Keratinocyte (primary cell): Measurements from ENCODE around the gene TRIM66. TPM values are rescaled to one million over a fixed set of nuclear protein-coding genes. Genes with fewer than 3 reads are reported as not detected.

Source experiments
- DNase-seq: peaks from one replicate; pipeline ENCODE4 v3.0.0-alpha.2; 2011; ENCODE audit warnings: low read depth, missing footprints, low spot score
- FAIRE-seq: peaks from 2 replicates; lab custom pipeline; 2011; peaks lifted over from hg19 to GRCh38; lab: Jason Lieb, UNC
- H2AFZ ChIP-seq: 2 replicates; pipeline ENCODE4 v1.6.0; 2012; ENCODE audit warnings: low read length, control low read depth, inconsistent platforms; ENCODE audit not compliant: control insufficient read depth
- H3K27ac ChIP-seq: 2 replicates; pipeline ENCODE4 v1.5.1; 2011; ENCODE audit warnings: low read length; ENCODE audit not compliant: control insufficient read depth, insufficient read depth
- H3K27me3 ChIP-seq: 3 replicates; pipeline ENCODE4 v1.6.0; 2011; ENCODE audit warnings: low read length; ENCODE audit not compliant: control insufficient read depth, insufficient read depth; ENCODE audit errors: extremely low read depth
- H3K36me3 ChIP-seq, 2 experiments: 2 replicates in 1 of 2; 3 replicates in 1 of 2; pipeline ENCODE4 v1.5.1; 2011; ENCODE audit warnings: low read length in 2 of 2, mild to moderate bottlenecking in 1 of 2; ENCODE audit not compliant: control insufficient read depth in 2 of 2, insufficient read depth in 2 of 2; ENCODE audit errors: extremely low read depth in 1 of 2
- H3K4me1 ChIP-seq: 3 replicates; pipeline ENCODE4 v1.5.1; 2011; ENCODE audit warnings: low read length; ENCODE audit not compliant: control insufficient read depth, insufficient read depth; ENCODE audit errors: extremely low read depth
- H3K4me2 ChIP-seq: 3 replicates; pipeline ENCODE4 v1.6.0; 2011; ENCODE audit warnings: low read depth, low read length; ENCODE audit not compliant: control insufficient read depth, insufficient read depth; ENCODE audit errors: extremely low read depth
- H3K4me3 ChIP-seq, 3 experiments: fragments of 200-600 bp in 1 of 3; sonication (generic) in 1 of 3; 2 replicates in 2 of 3; 3 replicates in 1 of 3; pipeline ENCODE4 v1.5.1; 2011 to 2016; ENCODE audit warnings: low read length in 3 of 3, mild to moderate bottlenecking in 3 of 3, control low read depth in 2 of 3, inconsistent platforms in 1 of 3, low read depth in 1 of 3, mixed read lengths in 1 of 3, mixed run types in 1 of 3, moderate library complexity in 1 of 3; ENCODE audit not compliant: control insufficient read depth in 2 of 3, insufficient read depth in 2 of 3; ENCODE audit errors: extremely low read depth in 1 of 3
- H3K79me2 ChIP-seq: 2 replicates; pipeline ENCODE4 v1.6.0; 2012; ENCODE audit warnings: low read length; ENCODE audit not compliant: control insufficient read depth, insufficient read depth
- H3K9ac ChIP-seq: 3 replicates; pipeline ENCODE4 v1.6.0; 2011; ENCODE audit warnings: low read length; ENCODE audit not compliant: control insufficient read depth, insufficient read depth; ENCODE audit errors: extremely low read depth
- H3K9me1 ChIP-seq: 3 replicates; pipeline ENCODE4 v1.6.0; 2011; ENCODE audit warnings: low read length; ENCODE audit not compliant: control insufficient read depth, insufficient read depth; ENCODE audit errors: extremely low read depth
- H3K9me3 ChIP-seq: 2 replicates; pipeline ENCODE4 v1.5.1; 2012; ENCODE audit warnings: low read depth, low read length; ENCODE audit not compliant: control insufficient read depth
- H4K20me1 ChIP-seq: 3 replicates; pipeline ENCODE4 v1.6.0; 2011; ENCODE audit warnings: low read length; ENCODE audit not compliant: control insufficient read depth, insufficient read depth; ENCODE audit errors: extremely low read depth
- EZH2 ChIP-seq: IDR thresholded peaks from one replicate; pipeline ENCODE4 v1.6.1; 2012; ENCODE audit warnings: inconsistent platforms, mild to moderate bottlenecking, low read length, moderate library complexity
- dilution Hi-C: fragments of 300-500 bp; cut with MboI; formaldehyde crosslinking; loops from one replicate; pipeline ENCODE4 v1.7.0; 2020; ENCODE audit warnings: low sequenced_read_pairs; ENCODE audit not compliant: extremely low pct_ligation_motif_present
- polyA plus RNA-seq, 5 experiments: library from polyadenylated mRNA; depleted of rRNA in 3 of 5; stranded (reverse) in 3 of 5; stranded (forward) in 1 of 5; unstranded in 1 of 5; fragments of >200 nt; gene quantifications; 1 replicate in 1 of 5; 2 replicates in 3 of 5; 3 replicates in 1 of 5; pipeline versions ENCODE4 v1.2.1 to v1.2.3, GENCODE V29; 2011 to 2012; ENCODE audit warnings: missing spikeins in 2 of 5, low read depth in 1 of 5, low replicate concordance in 1 of 5
- TF ChIP-seq, protein P1 (sequence below), 3 experiments: IDR thresholded peaks in 1 of 3; conservative IDR thresholded peaks in 1 of 3; optimal IDR thresholded peaks in 1 of 3; 2 replicates in 2 of 3; 3 replicates in 1 of 3; pipeline versions ENCODE3 to v1.5.1; 2011; ENCODE audit warnings: low read length in 3 of 3, mild to moderate bottlenecking in 3 of 3, moderate library complexity in 2 of 3, control low read depth in 1 of 3, inconsistent platforms in 1 of 3; ENCODE audit not compliant: insufficient read depth in 2 of 3; ENCODE audit errors: extremely low read depth in 1 of 3

The TRIM66 gene
- polyA plus RNA-seq, 1 donor (not counting 4 experiments of a cell fraction or from before 2014, with no cell fraction given): 5.1 TPM

DNA sequence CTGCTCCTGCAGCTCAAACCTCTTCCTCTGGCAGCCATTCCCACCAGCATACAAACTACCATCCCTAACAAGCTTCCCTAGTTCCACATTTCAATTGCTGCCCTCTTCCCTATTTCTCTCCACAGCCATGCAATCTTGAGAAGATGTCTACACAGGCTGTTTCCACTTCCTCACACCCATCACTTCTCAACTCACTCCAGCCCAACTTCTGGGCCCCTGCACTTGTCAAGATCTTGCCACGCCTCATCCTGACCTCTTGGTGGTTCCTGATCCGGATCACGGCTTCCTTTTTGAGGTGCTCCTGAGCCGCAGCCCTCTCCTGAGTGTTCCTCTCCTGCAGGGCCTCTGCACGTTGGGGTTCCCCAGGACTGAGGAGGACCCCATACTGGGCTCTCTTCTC is 22.7 kb upstream of the TRIM66 start:
- Histone ChIP-seq H3K9me3 (no peaks in the 10 kb centered on the region), H3K9me1 (no peaks in the 10 kb centered on the region), H3K4me1 (peaks cover 4% of the 10 kb centered on the region), H3K4me2 (no peak overlapping the region), H4K20me1 (no peaks in the 10 kb centered on the region), H3K36me3 (peaks cover 25 to 31% of the 10 kb centered on the region in 2 experiments), H3K9ac (no peak overlapping the region), H3K4me3 (no peak overlapping the region), H3K79me2 (peaks cover 1% of the 10 kb centered on the region), H3K27me3 (no peaks in the 10 kb centered on the region), H3K27ac (no peak overlapping the region), H2AFZ (no peak overlapping the region)
- no peak for DNase-seq
- no peak for FAIRE-seq
- TF ChIP-seq, protein P1, sequence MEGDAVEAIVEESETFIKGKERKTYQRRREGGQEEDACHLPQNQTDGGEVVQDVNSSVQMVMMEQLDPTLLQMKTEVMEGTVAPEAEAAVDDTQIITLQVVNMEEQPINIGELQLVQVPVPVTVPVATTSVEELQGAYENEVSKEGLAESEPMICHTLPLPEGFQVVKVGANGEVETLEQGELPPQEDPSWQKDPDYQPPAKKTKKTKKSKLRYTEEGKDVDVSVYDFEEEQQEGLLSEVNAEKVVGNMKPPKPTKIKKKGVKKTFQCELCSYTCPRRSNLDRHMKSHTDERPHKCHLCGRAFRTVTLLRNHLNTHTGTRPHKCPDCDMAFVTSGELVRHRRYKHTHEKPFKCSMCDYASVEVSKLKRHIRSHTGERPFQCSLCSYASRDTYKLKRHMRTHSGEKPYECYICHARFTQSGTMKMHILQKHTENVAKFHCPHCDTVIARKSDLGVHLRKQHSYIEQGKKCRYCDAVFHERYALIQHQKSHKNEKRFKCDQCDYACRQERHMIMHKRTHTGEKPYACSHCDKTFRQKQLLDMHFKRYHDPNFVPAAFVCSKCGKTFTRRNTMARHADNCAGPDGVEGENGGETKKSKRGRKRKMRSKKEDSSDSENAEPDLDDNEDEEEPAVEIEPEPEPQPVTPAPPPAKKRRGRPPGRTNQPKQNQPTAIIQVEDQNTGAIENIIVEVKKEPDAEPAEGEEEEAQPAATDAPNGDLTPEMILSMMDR (optimal IDR thresholded peaks at IDR 0.05 in 1 of 3, IDR thresholded peaks at IDR 0.05 in 1 of 3, conservative IDR thresholded peaks at IDR 0.05 in 1 of 3; ENCODE audit: extremely low read depth in 1 of 3, insufficient read depth in 2 of 3, low read length in 3 of 3): no peak
- no peak for TF ChIP-seq EZH2
- dilution Hi-C loops: no loop called here

DNA sequence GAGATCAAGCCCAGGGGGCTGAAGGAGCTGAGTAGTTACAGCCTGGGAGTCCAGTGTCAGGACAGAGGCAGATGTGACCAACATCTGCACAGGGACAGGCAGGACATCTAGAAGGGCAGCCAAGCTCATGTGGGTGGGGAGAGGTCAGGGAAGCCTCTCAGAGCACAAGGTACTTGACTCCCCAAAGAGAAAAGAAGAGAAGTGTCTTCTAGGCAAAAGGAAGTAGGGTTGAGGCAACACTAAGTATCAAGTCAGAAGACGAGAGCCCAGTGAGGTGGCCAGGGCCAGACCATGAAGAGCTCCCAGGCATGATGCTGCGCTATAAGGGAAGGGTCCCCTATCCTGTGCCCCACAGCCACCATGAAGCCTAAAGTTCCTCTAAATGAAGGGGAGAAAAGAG is 21.7 kb upstream of the TRIM66 start:
- H4K20me1 ChIP-seq: no peaks in the 10 kb centered on the region
- H3K27ac ChIP-seq: no peak overlapping the region
- H2AFZ ChIP-seq: no peak overlapping the region
- FAIRE-seq (no peak), DNase-seq (no peak)
- H3K9me3 ChIP-seq: no peaks in the 10 kb centered on the region
- dilution Hi-C loops: no loop called here
- peaks cover 26 to 39% of the 10 kb centered on the region in 2 experiments for H3K36me3 ChIP-seq
- peaks cover 13% of the 10 kb centered on the region for H3K4me1 ChIP-seq
- no peaks in the 10 kb centered on the region for H3K9me1 ChIP-seq
- H3K79me2 ChIP-seq: peaks cover 4% of the 10 kb centered on the region
- H3K4me2 ChIP-seq: no peak overlapping the region
- H3K9ac ChIP-seq: no peak overlapping the region
- TF ChIP-seq, protein P1 (optimal IDR thresholded peaks at IDR 0.05 in 1 of 3, IDR thresholded peaks at IDR 0.05 in 1 of 3, conservative IDR thresholded peaks at IDR 0.05 in 1 of 3; ENCODE audit: extremely low read depth in 1 of 3, insufficient read depth in 2 of 3, low read length in 3 of 3): no peak
- TF ChIP-seq EZH2: no peak
- H3K27me3 ChIP-seq: no peaks in the 10 kb centered on the region
- H3K4me3 ChIP-seq: no peak overlapping the region
